Myocyte (in vitro differentiated cells): ENCODE results near the gene ADCY1. TPM values are rescaled to one million over a fixed set of nuclear protein-coding genes. Genes with fewer than 3 reads are reported as not detected.

Source experiments
- DNase-seq: peaks from one replicate; pipeline ENCODE4 v3.0.0-alpha.2; 2012; ENCODE audit warnings: low read depth
- total RNA-seq: library from RNA; depleted of rRNA; stranded (reverse); fragments of >200 nt; gene quantifications from 2 replicates; pipeline ENCODE4 v1.2.3, GENCODE V29; 2014

Gene ADCY1
- total RNA-seq, 1 donor from 2014 or later: 0.40 TPM

- DNase-seq: no peak
Measured at GRCh38 chr7:45593121-45593541, 19.0 kb downstream of the ADCY1 start.

GRCh38 chr7:45593877-45594276, 19.7 kb downstream of the ADCY1 start:
- no peak for DNase-seq

GRCh38 chr7:45594745-45595535, 20.8 kb downstream of the ADCY1 start:
- DNase-seq: no peak

- DNase-seq: no peak
Measured at GRCh38 chr7:45595809-45596664, 21.9 kb downstream of the ADCY1 start.

- no peak for DNase-seq
Measured at GRCh38 chr7:45596665-45597095, 22.5 kb downstream of the ADCY1 start.

DNA sequence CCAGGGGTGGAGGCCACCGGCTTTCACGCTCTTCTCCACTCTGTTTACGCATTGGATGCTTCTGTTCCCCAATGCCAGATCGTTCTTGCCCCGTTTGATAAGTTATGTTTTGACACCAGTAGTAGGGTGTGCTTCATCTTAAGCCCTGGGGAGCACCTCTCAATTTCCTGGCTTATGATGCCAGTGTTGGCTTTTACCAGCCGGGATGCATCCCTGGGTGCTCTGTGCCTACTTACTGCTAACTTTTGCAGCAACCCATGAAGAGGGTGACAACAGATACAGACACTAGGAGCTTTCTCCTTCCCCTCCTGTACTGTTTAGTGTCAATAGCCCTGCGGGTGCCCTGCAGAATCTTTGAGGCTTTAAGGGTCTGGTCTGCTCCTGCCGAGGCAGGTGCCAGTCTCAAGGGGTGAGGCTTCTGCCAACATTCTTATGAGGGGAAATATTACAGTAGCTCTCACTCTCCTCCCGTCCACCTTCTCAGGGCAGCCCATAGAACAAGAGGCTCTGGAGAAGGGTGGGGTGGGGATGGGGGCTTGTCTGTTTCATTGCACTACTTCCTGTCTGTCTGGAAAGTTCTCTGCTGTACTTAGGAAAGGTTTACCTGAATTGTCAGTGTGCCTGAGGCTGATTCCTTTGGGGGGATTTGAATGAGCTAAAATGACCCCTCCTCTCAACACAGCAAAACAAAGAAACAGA, 23.3 kb downstream of the ADCY1 start:
- DNase-seq: no peak

DNA sequence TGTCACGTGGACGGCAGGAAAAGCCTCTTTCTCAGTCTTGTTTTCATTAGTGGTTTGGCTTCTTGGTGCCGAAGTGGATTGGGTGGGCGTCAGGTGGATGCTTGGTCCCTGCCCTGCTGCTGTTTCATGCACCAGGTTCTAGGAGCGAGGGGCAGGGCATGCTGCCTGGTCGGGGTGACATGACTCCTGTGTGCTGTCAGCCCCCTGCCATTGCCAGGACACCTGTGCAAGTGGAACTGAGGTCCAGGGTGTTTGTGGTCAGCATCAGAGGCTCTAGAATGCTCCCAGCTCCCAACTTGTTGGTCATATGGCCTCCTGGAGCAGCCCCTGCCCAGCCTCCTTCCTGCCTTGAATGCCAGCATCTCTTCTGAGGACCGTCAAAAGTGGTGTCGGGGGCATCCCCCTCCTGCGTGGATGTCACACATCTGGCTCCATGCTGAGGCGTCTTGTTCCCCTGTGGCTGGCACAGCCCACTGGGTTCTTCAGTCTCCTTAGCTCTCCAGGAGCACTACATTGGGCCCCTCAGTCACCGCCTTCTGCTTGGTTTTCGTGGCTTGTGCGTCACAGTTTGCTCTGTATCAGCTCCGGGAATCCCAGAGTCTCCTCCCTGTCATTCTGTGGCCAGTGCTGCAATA, 24.8 kb downstream of the ADCY1 start:
- no peak for DNase-seq

GRCh38 chr7:45599851-45600706, 25.9 kb downstream of the ADCY1 start:
- no peak for DNase-seq

DNA sequence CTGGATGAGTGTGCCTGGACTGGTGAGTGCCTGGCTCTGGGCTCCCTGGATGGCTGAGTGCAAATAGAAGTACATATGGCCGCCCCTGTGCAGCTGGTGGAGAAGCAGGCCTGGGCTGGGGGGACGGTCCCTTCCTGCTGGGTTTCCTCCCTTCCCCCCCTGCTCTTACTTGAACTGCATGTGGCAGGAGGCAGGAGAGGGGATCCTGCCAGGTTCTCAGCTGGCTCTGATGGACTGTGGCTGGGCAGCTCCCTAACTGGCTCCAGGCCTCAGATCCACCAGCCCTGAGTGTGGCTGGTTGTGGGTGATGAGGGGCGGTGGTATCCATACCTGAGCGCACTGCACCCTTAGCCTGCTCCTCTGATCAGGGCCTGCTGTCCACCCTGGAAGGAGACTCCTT, 26.9 kb downstream of the ADCY1 start:
- DNase-seq: no peak

- DNase-seq: no peak
Measured at GRCh38 chr7:45601816-45602540, 27.8 kb downstream of the ADCY1 start.

DNA sequence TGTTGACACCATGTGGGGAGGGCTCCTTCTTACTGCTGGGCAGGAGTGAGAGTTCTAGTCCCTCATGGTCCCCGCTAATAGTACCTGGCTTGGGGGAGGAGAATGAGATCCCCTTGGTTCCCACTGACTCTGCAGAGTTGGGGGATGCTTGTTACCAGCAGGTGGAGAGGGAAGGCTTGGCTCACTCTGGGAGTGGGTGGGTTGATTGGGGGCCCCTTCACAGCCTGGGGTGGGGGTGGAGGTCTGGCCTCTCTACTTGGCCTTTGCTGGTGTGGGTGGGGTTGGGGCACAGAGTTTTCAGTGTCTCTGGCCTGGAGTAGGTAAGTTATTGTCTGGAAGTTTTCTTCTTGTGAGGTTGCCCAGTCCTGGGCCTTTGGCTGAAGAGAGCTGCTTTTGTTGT, 31.9 kb downstream of the ADCY1 start:
- DNase-seq: no peak

DNA sequence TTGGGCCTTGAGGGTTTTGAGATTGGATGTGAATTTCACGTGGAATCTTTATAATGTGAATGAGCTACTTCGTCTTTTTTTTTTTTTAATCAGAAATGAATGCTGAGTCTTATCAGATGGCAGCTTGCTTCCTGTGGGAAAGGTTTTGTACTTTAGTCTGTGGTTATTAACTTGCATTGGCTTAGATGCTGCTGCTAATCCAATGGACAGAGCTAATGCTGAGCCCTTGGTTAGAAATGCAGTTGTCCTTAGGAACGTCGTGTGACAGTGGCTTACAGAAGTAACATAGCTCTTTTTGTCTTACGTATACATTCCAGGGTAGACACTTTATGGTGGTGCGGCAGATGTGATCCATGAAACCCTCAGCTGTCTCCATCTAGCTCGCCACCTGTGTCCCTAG, 32.8 kb downstream of the ADCY1 start:
- DNase-seq: no peak

DNA sequence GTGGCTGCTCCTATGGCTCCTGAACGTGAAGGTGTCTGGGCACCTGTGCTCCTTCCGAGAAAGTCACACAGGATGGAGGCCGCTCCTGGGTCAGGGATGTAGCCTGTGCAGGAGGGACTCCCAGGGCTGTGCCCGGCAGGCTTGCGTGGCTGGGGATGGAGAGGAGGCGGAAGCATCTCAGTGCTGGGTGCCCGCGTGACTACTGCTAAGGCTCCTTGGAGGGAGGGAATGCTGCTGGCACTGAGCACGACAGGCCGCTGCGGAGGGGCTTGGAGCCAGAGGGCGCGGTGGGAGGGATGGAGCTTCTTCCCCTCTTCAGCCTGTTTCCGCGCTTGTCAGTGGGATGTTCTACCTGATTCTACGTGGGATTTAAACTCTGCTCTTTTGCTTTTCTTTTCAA, 35.0 kb downstream of the ADCY1 start:
- DNase-seq: no peak

DNA sequence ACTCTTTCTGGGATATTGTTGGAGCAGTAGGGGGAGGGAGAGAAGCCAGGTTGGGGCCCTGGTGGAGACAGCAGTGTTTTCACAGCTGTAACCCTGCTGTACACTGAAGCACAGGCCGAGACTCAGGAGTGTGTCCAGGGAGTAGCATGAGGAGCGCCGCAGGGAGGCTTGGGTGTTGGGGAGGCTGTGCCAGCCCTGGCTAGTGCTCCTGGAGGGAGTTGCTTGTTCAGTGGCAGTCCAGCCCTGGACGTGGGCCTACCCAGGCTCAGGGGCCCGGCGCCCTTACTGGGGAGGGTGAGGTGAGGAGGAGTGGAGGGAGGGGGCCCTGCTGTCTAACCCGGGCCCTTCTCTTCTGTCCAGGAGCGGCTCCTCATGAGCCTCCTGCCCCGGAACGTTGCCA, 35.9 kb downstream of the ADCY1 start:
- DNase-seq: no peak

DNA sequence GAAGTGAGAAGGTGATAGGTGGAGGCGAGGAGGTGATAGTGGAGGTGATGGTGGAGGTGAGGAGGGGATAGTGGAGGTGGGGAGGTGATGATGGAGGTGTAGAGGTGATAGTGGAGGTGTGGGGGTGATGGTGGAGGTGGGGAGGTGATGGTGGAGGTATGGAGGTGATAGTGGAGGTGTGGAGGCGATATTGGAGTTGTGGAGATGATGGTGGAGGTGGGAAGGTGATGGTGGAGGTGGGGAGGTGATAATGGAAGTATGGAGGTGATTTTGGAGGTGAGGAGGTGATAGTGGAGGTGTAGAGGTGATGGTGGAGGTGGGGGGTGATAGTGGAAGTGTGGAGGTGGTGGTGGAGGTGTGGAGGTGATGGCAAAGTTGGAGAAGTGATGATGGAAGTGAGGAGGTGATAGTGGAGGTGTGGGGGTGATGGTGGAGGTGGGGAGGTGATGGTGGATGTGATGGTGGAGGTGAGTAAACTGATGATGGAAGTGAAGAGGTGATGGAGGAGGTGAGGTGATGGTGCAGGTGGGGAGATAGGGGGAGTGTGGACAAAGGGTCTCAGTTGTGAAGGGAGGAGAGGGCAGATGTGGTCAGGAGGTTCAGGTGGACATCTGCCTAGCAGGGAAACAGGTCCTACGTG, 36.6 kb downstream of the ADCY1 start:
- no peak for DNase-seq

DNA sequence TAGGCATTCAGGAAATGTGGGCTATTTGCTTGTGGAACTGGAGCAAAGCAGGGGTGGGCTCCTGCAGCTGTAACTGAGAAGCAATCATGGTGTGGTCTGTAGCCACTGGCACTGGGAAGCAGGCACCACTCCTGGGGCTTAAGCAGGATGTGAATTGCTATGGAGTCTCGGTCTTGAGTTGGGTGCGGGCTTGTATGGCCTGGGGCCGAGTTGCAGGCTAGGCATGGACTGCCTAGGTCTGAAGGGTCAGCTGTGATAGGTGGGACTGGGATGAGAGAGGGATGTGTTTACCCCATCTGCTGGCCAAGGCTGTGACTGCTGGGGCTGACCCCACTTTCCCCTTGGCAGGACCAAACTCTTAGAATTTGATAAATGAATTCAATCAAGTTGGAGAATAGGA, 43.0 kb downstream of the ADCY1 start:
- no peak for DNase-seq

GRCh38 chr7:45622058-45622457, 47.9 kb downstream of the ADCY1 start:
- no peak for DNase-seq

GRCh38 chr7:45623157-45623556, 49.0 kb downstream of the ADCY1 start:
- DNase-seq: no peak

- DNase-seq: no peak
Measured at GRCh38 chr7:45623740-45624391, 49.7 kb downstream of the ADCY1 start.
